ENCODE measurements around the gene IL36A. TPM values are rescaled to one million over a fixed set of nuclear protein-coding genes. Genes with fewer than 3 reads are reported as not detected.

IL36A gene
- total RNA-seq (2014; rRNA removed; shearing (Covaris generic)) = not detected in 2 replicates

- no peak for DNase-seq (ENCODE audit: low spot score)
- in situ Hi-C loops (cut with HindIII; ENCODE audit: low sequenced_read_pairs) = no loop called here
Observed at GRCh38 chr2:113005030-113005509, at the start of gene IL36A. Gene IL36A, plus strand, starts transcription at chr2:113005459. Its CDS starts 413 bp downstream, at chr2:113005872.

- in situ Hi-C loops (cut with HindIII; ENCODE audit: low sequenced_read_pairs) = no loop called here
- no peak for DNase-seq (ENCODE audit: low spot score)
Observed at GRCh38 chr2:112957511-112957910, 47.7 kb upstream of the IL36A start.

DNA sequence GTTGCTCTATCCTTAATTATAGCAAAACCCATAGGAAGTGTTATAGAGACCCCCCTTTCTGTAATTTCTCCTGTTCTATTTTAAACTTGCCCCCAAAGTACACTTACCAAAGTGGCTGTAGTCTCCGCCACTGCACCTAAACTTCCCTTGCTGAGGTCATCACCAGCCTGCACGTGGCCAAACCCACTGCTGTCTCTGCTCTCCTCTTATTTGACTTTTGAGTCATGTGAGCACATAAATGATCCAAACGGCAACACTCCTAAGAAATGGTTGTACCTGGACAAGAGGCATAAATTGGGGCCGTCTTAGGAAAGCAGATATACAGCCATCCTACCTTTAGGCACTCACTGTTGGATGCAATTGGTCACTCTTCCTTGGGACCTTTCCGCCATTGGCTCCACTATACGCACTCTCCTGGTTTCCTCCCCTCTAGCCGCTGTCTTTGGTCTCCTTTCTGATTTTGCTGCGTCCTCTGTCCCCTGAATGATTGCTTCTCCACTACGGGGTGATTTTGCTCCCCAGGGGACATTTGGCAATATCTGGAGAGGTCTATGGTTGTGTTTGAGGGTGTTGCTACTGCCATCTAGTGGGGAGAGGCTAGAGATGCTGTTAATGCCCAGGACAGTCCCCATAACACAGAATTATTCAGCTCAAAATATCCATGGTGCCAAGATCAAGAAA is 46.7 kb upstream of the IL36A start:
- in situ Hi-C loops (cut with HindIII; ENCODE audit: low sequenced_read_pairs) = no loop called here
- peak; percentile 83 for DNase-seq (ENCODE audit: low spot score)

DNA sequence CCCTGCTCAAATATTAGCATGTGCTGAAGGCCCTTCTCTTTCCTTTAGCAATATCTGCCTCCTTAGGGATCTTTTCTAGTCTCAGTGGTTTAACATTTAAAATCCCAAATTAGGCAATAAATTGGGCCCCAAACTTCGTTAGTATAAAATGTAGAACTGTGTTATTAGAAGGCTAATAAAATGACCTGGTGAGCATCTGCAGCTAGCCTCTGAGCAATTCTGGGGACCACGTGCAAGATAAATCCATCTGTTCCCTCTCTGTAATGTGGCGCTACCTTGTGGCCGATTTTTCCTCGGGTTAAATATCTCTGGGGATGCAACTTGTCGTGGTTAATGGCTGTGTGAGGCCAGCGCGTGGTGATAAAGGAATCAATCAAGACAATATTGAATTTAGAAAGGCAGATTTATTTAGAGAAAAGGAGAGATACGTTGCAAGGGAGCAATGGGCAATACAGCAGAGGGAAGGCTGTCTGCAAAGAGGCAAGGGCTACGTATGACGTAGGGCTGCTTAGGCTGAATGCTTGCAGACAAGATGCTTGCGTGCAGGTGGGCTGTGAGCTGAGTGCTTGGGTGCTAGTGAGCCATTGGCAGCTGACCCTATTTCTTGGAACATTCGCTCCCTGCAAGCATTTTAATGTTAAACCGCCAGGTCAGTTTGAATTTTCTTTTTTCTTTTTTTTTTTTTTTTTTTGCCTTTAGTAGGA is 46.0 kb upstream of the IL36A start:
- in situ Hi-C loops (cut with HindIII; ENCODE audit: low sequenced_read_pairs) = no loop called here
- DNase-seq (ENCODE audit: low spot score) = peak; percentile 36

DNA sequence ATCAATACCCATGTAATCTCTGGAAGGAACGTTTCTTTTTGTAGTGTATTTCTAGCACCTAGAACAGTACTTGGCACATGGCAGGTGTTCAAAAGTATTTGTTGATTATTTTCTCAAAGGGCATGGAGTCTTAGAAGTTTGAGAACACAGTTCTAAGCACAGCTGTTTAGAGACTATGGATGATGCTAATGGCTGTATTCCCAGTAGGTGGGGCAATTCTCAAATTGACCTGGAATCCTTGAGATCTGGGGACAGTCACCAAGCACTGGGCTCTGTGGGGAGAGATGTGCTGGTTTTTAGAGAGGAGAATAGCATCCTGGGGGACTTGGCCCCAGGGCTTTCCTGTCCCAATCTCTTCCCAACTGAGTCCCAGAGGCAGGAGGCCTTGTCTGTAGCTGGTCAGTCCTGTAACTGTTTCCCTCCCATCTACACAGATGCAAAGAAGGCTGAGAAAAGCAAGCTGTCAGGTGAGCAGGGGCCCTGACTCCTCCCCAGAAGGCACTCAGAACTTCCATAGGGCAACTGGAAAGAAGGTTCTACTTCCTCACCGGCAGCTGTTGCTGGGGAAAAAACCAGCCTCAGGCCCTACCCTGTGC is 44.9 kb upstream of the IL36A start:
- DNase-seq (ENCODE audit: low spot score) = no peak
- in situ Hi-C loops (cut with HindIII; ENCODE audit: low sequenced_read_pairs) = no loop called here

GRCh38 chr2:112962308-112963175 is 42.7 kb upstream of the IL36A start:
- in situ Hi-C loops (cut with HindIII; ENCODE audit: low sequenced_read_pairs) = no loop called here
- no peak for DNase-seq (ENCODE audit: low spot score)

DNA sequence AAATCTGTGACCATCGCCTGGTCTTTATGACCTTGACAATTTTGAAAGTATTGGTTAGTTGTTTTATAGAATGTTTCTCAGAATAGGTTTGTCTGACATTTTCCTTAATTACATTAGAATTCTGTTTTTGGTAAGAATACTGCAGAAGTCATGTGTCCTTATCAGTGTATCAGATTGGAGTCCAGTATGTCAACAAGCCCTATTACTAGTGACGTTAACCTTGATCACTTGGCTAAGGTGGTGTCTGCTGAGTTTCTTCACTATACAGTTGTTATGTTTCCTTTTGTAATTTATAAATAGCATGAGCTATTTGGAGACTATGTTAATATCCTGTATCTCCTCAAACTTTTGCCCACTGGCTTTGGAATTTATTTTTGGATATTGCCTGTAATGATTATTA is 38.2 kb upstream of the IL36A start:
- in situ Hi-C loops (cut with HindIII; ENCODE audit: low sequenced_read_pairs) = no loop called here
- DNase-seq (ENCODE audit: low spot score) = no peak

DNA sequence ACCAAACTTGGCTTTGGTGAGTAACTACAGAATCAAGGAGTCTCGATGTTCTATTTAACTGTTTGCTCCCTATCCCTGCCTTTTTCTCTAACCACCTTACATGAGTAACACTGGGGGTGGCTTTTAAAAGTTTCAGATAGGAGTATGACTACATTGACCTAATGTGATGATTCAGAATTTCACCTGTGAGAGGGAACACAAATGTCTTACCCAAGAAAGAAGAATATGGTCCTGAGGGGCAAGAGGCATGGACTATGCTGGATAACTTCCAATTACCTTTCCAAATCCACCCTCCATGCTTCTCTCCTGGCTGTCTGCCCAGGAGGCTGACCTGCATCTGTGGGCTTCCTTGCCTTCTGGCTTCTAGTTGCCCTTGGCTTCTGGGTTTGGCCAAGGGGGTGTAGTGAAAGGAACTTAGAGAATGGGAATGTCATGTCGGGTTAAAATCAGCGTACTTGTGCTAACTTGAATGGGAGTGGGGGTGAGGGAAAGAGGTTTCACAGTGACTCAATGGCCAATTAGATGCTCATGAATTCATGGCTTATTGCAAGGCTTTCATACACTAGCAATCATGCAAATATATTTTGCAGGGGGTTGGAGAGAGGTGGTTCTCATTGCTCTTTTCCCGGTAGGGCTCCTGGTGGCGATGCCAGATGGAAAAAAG is 32.7 kb upstream of the IL36A start:
- in situ Hi-C loops (cut with HindIII; ENCODE audit: low sequenced_read_pairs) = no loop called here
- DNase-seq (ENCODE audit: low spot score) = no peak

DNA sequence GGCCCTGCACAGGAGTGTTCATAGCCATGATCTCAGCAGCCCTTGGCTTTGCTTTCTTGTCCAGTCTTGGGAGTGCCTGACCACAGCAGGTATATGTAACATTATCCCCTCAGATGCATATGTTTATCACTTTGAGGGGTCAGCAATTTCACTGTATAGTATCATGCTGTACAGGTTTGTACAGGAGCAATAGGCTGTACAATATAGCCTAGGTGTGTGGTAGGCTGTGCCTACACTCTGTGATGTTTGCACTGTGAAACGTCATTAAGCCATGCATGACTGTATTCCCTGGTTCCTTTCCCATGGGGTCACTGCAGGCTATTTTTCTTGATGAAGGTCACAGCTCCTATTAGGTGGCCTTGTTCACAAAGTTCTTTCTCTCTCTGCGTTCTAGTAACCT is 32.1 kb upstream of the IL36A start:
- no peak for DNase-seq (ENCODE audit: low spot score)
- in situ Hi-C loops (cut with HindIII; ENCODE audit: low sequenced_read_pairs) = no loop called here

DNA sequence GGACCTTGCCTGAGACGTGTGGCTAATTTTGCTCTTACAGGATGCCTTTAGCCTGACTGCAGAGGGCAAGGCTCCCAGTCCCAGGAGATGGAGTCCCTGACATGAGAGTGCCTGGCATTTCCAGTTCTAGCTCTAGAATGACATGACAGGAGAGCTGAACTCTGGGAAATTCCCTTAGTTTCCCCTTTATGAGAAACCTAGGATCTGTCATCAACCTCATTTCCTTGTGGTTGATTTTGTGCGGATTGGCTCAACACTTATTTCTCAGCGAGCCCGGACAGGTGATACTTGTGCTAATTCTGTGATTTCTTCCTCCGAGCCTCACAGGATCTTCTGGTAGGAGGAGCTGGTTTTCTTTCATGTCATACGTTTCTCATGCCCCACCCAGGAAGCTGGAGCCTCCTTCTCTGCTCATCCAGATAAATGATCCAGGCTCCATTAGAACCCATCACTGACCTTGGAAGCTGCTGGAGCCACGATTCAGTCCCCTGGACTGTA is 27.7 kb upstream of the IL36A start, which contains the start of gene IL36G:
Gene IL36G (plus strand): TSS at position 448 of the 498 bp plus-strand sequence. CDS start 633 bp downstream, outside the sequence.
- in situ Hi-C loops (cut with HindIII; ENCODE audit: low sequenced_read_pairs) = no loop called here
- DNase-seq (ENCODE audit: low spot score) = no peak

DNA sequence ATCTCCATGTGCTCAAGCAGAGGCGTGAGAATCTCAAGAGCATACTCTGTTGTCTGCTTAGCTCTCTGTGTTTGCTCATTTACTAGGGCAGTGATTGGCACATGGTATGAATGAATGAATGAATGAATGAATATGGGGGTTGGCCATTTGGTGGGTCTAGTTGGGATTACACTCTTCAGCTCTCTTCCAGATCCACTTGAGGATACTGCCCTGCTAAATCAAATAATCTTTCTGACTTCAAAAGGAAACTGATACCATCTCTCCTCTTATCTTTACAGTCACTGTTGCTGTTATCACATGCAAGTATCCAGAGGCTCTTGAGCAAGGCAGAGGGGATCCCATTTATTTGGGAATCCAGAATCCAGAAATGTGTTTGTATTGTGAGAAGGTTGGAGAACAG is 25.5 kb upstream of the IL36A start:
- DNase-seq (ENCODE audit: low spot score) = no peak

GRCh38 chr2:112980537-112980936 is 24.7 kb upstream of the IL36A start:
- DNase-seq (ENCODE audit: low spot score) = no peak
- in situ Hi-C loops (cut with HindIII; ENCODE audit: low sequenced_read_pairs) = no loop called here

More for the DNA sequence above, 25.5 kb upstream of the IL36A start:
- in situ Hi-C loops (cut with HindIII; ENCODE audit: low sequenced_read_pairs) = no loop called here

DNA sequence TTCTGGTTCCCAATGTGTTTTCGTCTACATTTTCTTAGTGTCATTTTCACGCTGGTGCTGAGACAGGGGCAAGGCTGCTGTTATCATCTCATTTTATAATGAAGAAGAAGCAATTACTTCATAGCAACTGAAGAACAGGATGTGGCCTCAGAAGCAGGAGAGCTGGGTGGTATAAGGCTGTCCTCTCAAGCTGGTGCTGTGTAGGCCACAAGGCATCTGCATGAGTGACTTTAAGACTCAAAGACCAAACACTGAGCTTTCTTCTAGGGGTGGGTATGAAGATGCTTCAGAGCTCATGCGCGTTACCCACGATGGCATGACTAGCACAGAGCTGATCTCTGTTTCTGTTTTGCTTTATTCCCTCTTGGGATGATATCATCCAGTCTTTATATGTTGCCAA is 20.2 kb upstream of the IL36A start:
- DNase-seq (ENCODE audit: low spot score) = no peak
- in situ Hi-C loops (cut with HindIII; ENCODE audit: low sequenced_read_pairs) = no loop called here

DNA sequence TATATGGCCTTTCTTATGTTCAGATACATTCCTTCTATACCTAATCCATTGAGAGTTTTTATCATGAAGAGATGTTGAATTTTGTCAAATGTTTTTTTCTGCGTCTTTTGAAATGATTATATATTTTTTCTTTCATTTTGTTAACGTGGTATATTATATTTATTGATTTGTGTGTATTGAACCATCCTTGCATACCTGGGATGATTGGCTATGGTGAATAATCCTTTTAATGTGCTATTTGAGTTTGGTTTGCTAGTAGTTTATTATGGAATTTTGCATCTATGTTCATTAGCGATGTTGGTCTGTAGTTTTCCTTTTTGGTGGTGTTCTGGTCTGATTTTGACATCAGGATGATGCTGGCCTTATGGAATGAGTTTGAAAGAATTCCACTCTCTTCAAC is 15.6 kb upstream of the IL36A start:
- DNase-seq (ENCODE audit: low spot score) = no peak
- in situ Hi-C loops (cut with HindIII; ENCODE audit: low sequenced_read_pairs) = no loop called here

DNA sequence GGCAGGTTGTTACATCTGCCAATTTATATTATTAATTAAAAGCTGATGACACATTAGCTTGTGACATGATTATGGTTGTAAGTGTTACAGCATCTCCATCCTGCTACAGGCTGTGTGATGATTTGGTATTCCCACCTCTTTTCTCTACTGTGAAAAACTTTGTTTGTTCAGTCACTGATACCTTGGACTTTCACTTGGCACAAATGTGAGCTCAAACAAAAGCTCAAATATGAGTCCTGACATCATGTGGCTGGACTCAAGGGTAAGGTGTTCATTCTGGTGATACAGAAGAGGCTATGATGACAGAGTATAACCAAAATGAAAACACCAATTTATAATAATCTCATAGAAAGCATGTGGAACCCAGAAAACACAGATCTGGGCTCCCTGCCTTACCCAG is 11.4 kb upstream of the IL36A start:
- in situ Hi-C loops (cut with HindIII; ENCODE audit: low sequenced_read_pairs) = no loop called here
- no peak for DNase-seq (ENCODE audit: low spot score)

- in situ Hi-C loops (cut with HindIII; ENCODE audit: low sequenced_read_pairs) = no loop called here
- no peak for DNase-seq (ENCODE audit: low spot score)
Observed at GRCh38 chr2:112994648-112995047, 10.6 kb upstream of the IL36A start.

- in situ Hi-C loops (cut with HindIII; ENCODE audit: low sequenced_read_pairs) = no loop called here
Observed at GRCh38 chr2:112995346-112995920, 9.8 kb upstream of the IL36A start.

DNA sequence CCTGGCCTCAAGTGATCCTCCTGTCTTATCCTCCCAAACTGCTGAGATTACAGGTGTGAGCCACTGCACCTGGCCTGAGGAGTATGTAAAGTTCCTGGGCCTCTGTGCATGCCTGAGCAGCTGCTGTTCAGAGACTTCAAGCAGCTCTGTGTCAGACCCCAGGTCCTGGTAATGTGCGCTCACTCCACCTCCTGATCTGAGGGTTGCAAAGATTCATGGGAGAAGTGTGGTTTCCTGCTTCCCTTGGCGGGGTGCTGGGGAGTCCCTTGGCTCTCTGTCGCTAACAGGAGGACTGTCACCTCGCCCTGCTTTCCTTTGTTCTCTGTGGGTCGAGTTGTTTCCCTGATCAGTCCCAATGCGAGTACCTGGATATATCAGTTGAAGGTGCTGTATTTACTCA is 8.6 kb upstream of the IL36A start:
- DNase-seq (ENCODE audit: low spot score) = no peak
- in situ Hi-C loops (cut with HindIII; ENCODE audit: low sequenced_read_pairs) = no loop called here

More at GRCh38 chr2:112995346-112995920, 9.8 kb upstream of the IL36A start:
- no peak for DNase-seq (ENCODE audit: low spot score)
